HL-60 (cell line): Measurements from ENCODE around the gene WWC1.

Experiments used
- POLR2AphosphoS5 ChIP-seq: IDR thresholded peaks from 2 replicates; pipeline ENCODE4 v1.6.1; 2012; ENCODE audit warnings: low read depth
- TF ChIP-seq, protein P1 (sequence below): IDR thresholded peaks from one replicate; pipeline ENCODE4 v1.5.1; 2011; ENCODE audit warnings: low read length, control low read depth, inconsistent platforms; ENCODE audit not compliant: insufficient read depth

DNA sequence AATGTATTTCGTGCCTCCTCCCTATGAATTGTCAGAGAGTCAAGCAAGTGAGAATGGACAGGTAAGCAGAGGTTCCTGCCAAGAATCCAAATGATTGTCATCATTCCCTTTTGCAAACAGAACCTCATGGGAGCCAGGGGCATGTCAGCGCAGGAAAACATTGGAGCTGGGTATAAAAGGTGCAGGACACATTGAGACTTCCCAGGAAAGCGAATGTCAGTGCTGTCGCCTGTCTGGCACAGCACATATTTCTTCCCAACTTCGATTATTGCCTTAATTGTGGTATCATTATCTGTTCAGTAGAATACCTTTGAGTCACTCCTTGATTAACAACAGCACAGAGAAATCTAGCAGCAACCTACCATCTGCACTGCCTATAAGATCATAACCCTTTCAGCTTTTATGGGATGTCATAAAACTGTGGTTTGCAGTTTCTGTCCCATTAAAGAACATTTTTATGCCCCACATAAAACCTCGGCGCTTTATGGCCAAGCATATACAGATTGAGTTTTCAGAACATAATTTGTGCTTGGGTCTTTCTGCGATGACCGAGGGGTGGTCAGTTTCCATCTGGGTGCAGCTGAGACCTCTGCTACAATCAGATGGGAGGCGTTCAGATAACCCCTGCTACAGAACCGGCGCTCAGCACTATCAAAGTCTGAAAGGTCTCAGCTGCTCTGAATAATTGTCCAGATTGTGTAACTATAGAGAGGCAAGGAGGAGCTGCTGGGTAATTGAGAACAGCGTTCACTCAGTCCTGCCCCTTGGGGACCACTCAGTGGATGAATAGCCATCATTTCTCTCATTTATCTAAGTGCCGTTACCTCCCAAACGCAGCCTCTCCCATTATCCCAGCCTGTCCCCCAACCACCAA is 30.9 kb upstream of the WWC1 start:
- TF ChIP-seq, protein P1, sequence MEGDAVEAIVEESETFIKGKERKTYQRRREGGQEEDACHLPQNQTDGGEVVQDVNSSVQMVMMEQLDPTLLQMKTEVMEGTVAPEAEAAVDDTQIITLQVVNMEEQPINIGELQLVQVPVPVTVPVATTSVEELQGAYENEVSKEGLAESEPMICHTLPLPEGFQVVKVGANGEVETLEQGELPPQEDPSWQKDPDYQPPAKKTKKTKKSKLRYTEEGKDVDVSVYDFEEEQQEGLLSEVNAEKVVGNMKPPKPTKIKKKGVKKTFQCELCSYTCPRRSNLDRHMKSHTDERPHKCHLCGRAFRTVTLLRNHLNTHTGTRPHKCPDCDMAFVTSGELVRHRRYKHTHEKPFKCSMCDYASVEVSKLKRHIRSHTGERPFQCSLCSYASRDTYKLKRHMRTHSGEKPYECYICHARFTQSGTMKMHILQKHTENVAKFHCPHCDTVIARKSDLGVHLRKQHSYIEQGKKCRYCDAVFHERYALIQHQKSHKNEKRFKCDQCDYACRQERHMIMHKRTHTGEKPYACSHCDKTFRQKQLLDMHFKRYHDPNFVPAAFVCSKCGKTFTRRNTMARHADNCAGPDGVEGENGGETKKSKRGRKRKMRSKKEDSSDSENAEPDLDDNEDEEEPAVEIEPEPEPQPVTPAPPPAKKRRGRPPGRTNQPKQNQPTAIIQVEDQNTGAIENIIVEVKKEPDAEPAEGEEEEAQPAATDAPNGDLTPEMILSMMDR = no peak
- no peak for TF ChIP-seq POLR2AphosphoS5
